Hippocampal formation (tissue), 2 donors: ENCODE results near the gene CACNA1D.
"Not testable (repeated sequence)": the region's sequence is repeated elsewhere in the genome, so short reads cannot be mapped to it uniquely, and the experiment has no call there.

Experiments
- DNase-seq, 2 donors: peaks; one replicate each; lab custom pipeline; 2025; lab: John Stamatoyannopoulos, UW

CACNA1D gene

GRCh38 chr3:53616971-53617892 lies 122.8 kb downstream of the CACNA1D start:
- no peak for DNase-seq

- no peak for DNase-seq
These were observed 123.6 kb downstream of the CACNA1D start for GRCh38 chr3:53617893-53618523.

- DNase-seq = no peak
These were observed 124.1 kb downstream of the CACNA1D start for GRCh38 chr3:53618524-53618906.

- no peak for DNase-seq
These were observed 124.5 kb downstream of the CACNA1D start for GRCh38 chr3:53618936-53619335.

- DNase-seq = no peak
These were observed 129.8 kb downstream of the CACNA1D start for GRCh38 chr3:53624061-53624857.

GRCh38 chr3:53626876-53627275 lies 132.5 kb downstream of the CACNA1D start:
- DNase-seq = no peak

GRCh38 chr3:53628536-53629401 lies 134.4 kb downstream of the CACNA1D start:
- no peak for DNase-seq

GRCh38 chr3:53629402-53629723 lies 135.0 kb downstream of the CACNA1D start:
- no peak for DNase-seq

GRCh38 chr3:53630547-53630946 lies 136.1 kb downstream of the CACNA1D start:
- no peak for DNase-seq

GRCh38 chr3:53633197-53633787 lies 138.9 kb downstream of the CACNA1D start:
- no peak for DNase-seq

GRCh38 chr3:53635041-53635440 lies 140.6 kb downstream of the CACNA1D start:
- no peak for DNase-seq

- DNase-seq = not testable (repeated sequence)
These were observed 144.4 kb downstream of the CACNA1D start for GRCh38 chr3:53638806-53639205.

GRCh38 chr3:53641397-53641796 lies 147.0 kb downstream of the CACNA1D start:
- no peak for DNase-seq

GRCh38 chr3:53642211-53642610 lies 147.8 kb downstream of the CACNA1D start:
- DNase-seq = no peak

- no peak for DNase-seq
These were observed 149.3 kb downstream of the CACNA1D start for GRCh38 chr3:53643757-53644156.

GRCh38 chr3:53645754-53646153 lies 151.3 kb downstream of the CACNA1D start:
- DNase-seq = no peak

GRCh38 chr3:53646723-53647122 lies 152.3 kb downstream of the CACNA1D start:
- DNase-seq = no peak

- DNase-seq = no peak
These were observed 155.4 kb downstream of the CACNA1D start for GRCh38 chr3:53649816-53650215.

- no peak for DNase-seq
These were observed 156.0 kb downstream of the CACNA1D start for GRCh38 chr3:53650424-53650823.

- no peak for DNase-seq
These were observed 156.7 kb downstream of the CACNA1D start for GRCh38 chr3:53650928-53651661.

- no peak for DNase-seq
These were observed 157.5 kb downstream of the CACNA1D start for GRCh38 chr3:53651927-53652326.
